IPS DF 19.7 (cell line): ENCODE measurements around the gene LENG1.
"Not testable (repeated sequence)": the region's sequence is repeated elsewhere in the genome, so short reads cannot be mapped to it uniquely, and the experiment has no call there.

Experiments used
- DNase-seq: peaks from one replicate; pipeline ENCODE4 v3.0.0-alpha.2; 2013; ENCODE audit warnings: low read depth, low spot score

Gene LENG1

GRCh38 chr19:54189735-54190502 is 30.4 kb upstream of the LENG1 start:
- peak; percentile 97 for DNase-seq

GRCh38 chr19:54189145-54189734 is 29.7 kb upstream of the LENG1 start, which contains the start of gene MBOAT7:
Gene MBOAT7 (minus strand): TSS chr19:54189580. CDS start chr19:54188508, 1,072 bp downstream.
- DNase-seq: no peak

- no peak for DNase-seq
Observed at GRCh38 chr19:54188215-54188871, 28.8 kb upstream of the LENG1 start.

GRCh38 chr19:54186934-54187381 is 27.4 kb upstream of the LENG1 start:
- no peak for DNase-seq

DNA sequence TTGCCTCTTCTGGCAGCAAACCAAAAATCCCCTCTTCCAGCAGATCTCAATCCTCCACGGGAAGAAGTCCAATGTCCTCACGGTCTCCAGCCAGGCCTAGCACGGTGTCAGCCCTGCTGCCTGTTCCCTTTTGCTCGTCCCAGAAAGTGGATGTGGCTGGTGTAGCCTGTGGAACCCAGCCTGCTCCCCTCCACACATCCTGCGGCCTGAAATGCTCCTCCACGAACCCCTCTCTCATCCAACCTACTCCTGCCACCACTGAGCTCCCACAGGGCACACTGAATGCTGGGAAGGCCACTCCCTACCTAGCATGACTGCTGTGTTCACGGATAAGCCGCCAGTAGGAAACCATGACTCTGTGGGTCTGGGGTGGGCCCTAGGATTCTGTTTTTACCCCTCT is 26.8 kb upstream of the LENG1 start:
- no peak for DNase-seq

GRCh38 chr19:54183431-54183830 is 23.9 kb upstream of the LENG1 start:
- DNase-seq: no peak

- not testable (repeated sequence) for DNase-seq
Observed at GRCh38 chr19:54181894-54182293, 22.4 kb upstream of the LENG1 start.

- no peak for DNase-seq
Observed at GRCh38 chr19:54180691-54181091, 21.2 kb upstream of the LENG1 start.

- DNase-seq: peak; percentile 90
Observed at GRCh38 chr19:54179921-54180461, 20.5 kb upstream of the LENG1 start.

DNA sequence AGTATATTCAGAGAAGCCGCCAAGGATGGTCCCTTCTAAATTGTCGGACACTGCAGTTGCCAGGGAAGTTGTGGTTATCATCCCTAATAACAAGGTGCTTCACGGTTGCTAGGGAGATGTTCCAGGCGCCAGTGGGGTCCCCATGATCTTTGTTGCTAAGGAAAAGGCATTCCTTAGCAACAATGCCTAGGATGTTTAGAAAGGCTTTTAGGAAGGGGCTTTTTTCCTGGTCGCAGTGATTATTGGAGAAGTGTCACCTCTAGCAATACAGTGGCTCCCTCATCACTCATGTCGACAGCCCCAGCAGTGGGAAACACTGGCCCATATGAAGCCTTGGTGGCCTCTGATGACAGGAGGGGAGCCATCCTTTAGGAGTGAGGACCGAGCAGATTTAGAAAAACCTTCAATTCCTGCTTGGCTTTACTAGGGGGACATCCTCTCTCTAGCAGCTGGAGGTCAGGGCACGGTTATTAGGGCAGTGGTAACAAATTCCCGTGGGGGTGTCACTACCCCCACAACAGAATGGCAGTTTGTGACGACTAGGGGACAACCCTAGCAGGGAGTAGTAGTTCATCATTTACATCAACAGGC is 19.8 kb upstream of the LENG1 start:
- no peak for DNase-seq

GRCh38 chr19:54178581-54179261 is 19.2 kb upstream of the LENG1 start:
- DNase-seq: no peak

- no peak for DNase-seq
Observed at GRCh38 chr19:54173951-54174834, 14.7 kb upstream of the LENG1 start.

GRCh38 chr19:54173359-54173699 is 13.8 kb upstream of the LENG1 start:
- DNase-seq: no peak

- DNase-seq: no peak
Observed at GRCh38 chr19:54172471-54173358, 13.2 kb upstream of the LENG1 start, which contains the start of gene TMC4. Gene TMC4 (minus strand): TSS chr19:54173160. CDS start chr19:54173117, 43 bp downstream.

DNA sequence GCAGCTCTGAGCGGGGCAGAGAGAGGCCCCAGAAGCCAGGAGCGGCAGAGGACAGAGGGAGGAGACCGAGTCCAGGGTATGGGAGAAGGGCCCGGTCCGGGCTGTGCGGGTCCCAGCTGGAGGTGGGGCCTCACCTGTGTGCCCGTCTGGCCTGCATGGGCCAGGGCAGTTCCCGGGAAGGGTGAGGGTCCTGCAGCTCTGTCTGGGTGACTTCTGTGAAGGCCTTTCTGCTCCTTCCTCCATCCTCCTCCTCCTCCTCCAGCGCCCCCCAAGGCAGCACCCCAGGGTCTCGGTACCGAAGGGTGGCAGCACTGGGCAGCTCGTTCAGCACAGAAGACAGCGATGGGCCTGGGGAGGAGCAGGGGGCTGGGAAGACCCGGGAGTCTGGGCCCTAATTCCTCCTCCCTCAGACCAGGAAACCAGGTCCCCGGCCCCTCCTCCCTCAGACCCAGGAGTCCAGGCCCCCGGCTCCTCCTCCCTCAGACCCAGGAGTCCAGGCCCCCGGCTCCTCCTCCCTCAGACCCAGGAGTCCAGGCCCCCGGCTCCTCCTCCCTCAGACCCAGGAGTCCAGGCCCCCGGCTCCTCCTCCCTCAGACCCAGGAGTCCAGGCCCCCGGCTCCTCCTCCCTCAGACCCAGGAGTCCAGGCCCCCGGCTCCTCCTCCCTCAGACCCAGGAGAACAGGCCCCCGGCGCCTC is 12.4 kb upstream of the LENG1 start:
- DNase-seq: not testable (repeated sequence)

GRCh38 chr19:54169149-54169740 is 9.7 kb upstream of the LENG1 start:
- DNase-seq: no peak

- DNase-seq: no peak
Observed at GRCh38 chr19:54168174-54168917, 8.8 kb upstream of the LENG1 start.

- no peak for DNase-seq
Observed at GRCh38 chr19:54165222-54165621, 5.7 kb upstream of the LENG1 start.
